ENCODE data around the gene ZKSCAN4. TPM values are rescaled to one million over a fixed set of nuclear protein-coding genes. Genes with fewer than 3 reads are reported as not detected.

Gene ZKSCAN4
- 4.8 and 6.0 TPM in 2 replicates for total RNA-seq

GRCh38 chr6:28252009-28252975 is at the start of gene ZKSCAN4:
Gene ZKSCAN4, minus strand, starts transcription at chr6:28252269. Its CDS starts 289 bp downstream, at chr6:28251980.
- peak; percentile 72 for DNase-seq (ENCODE audit: low spot score)
- Mint-ChIP-seq H3K9me3 (no peaks in the 10 kb centered on the region), H3K36me3 (ENCODE audit: low read depth) (peaks cover 12% of the 10 kb centered on the region), H3K4me1 (ENCODE audit: low read depth) (peaks cover 26% of the 10 kb centered on the region), H3K27me3 (ENCODE audit: insufficient read depth) (peaks cover 3% of the 10 kb centered on the region), H3K27ac (peak within 1 kb of the TSS; percentile 89), H3K4me3 (peak within 1 kb of the TSS; percentile 99)
- intact Hi-C loops (cut with micrococcal nuclease) = loop anchor here (1.0 to 5.0 kb wide), 10 partner anchors 15 to 171 kb away; partner anchors contain the start of genes PGBD1, ZKSCAN3, ZKSCAN8 and ZNF165

- intact Hi-C loops (cut with micrococcal nuclease) = no loop called here
- peaks cover 7% of the 10 kb centered on the region for H3K36me3 Mint-ChIP-seq (ENCODE audit: low read depth)
- no peak for DNase-seq (ENCODE audit: low spot score)
- no peak overlapping the region for H3K4me3 Mint-ChIP-seq
- H3K4me1 Mint-ChIP-seq (ENCODE audit: low read depth) = no peaks in the 10 kb centered on the region
- no peak overlapping the region for H3K27ac Mint-ChIP-seq
- no peaks in the 10 kb centered on the region for H3K27me3 Mint-ChIP-seq (ENCODE audit: insufficient read depth)
- H3K9me3 Mint-ChIP-seq = peaks cover 4% of the 10 kb centered on the region
These were observed 44.5 kb upstream of the ZKSCAN4 start for GRCh38 chr6:28296520-28297060.

- H3K27me3 Mint-ChIP-seq (ENCODE audit: insufficient read depth) = no peaks in the 10 kb centered on the region
- peaks cover 5% of the 10 kb centered on the region for H3K36me3 Mint-ChIP-seq (ENCODE audit: low read depth)
- H3K27ac Mint-ChIP-seq = no peak overlapping the region
- DNase-seq (ENCODE audit: low spot score) = no peak
- intact Hi-C loops (cut with micrococcal nuclease) = no loop called here
- no peaks in the 10 kb centered on the region for H3K4me1 Mint-ChIP-seq (ENCODE audit: low read depth)
- H3K4me3 Mint-ChIP-seq = no peak overlapping the region
- peaks cover 13% of the 10 kb centered on the region for H3K9me3 Mint-ChIP-seq
These were observed 43.3 kb upstream of the ZKSCAN4 start for GRCh38 chr6:28295326-28295725.

- Mint-ChIP-seq H3K27me3 (ENCODE audit: insufficient read depth) (no peaks in the 10 kb centered on the region), H3K4me1 (ENCODE audit: low read depth) (no peaks in the 10 kb centered on the region), H3K4me3 (no peak overlapping the region), H3K36me3 (ENCODE audit: low read depth) (peaks cover 9% of the 10 kb centered on the region), H3K9me3 (peaks cover 14% of the 10 kb centered on the region), H3K27ac (no peak overlapping the region)
- intact Hi-C loops (cut with micrococcal nuclease) = no loop called here
- DNase-seq (ENCODE audit: low spot score) = no peak
These were observed 39.5 kb upstream of the ZKSCAN4 start for GRCh38 chr6:28291573-28291972.

- H3K27me3 Mint-ChIP-seq (ENCODE audit: insufficient read depth) = peaks cover 2% of the 10 kb centered on the region
- H3K36me3 Mint-ChIP-seq (ENCODE audit: low read depth) = peaks cover 7% of the 10 kb centered on the region
- intact Hi-C loops (cut with micrococcal nuclease) = loop anchor here (5.0 kb wide), 1 partner anchor 54 kb away; the partner anchor contains the start of gene ZSCAN31
- no peak overlapping the region for H3K27ac Mint-ChIP-seq
- DNase-seq (ENCODE audit: low spot score) = no peak
- H3K9me3 Mint-ChIP-seq = no peaks in the 10 kb centered on the region
- H3K4me3 Mint-ChIP-seq = no peak overlapping the region
- peaks cover 7% of the 10 kb centered on the region for H3K4me1 Mint-ChIP-seq (ENCODE audit: low read depth)
These were observed 30.9 kb upstream of the ZKSCAN4 start for GRCh38 chr6:28282926-28283325.

- H3K27me3 Mint-ChIP-seq (ENCODE audit: insufficient read depth) = peaks cover 2% of the 10 kb centered on the region
- H3K4me1 Mint-ChIP-seq (ENCODE audit: low read depth) = peaks cover 7% of the 10 kb centered on the region
- H3K36me3 Mint-ChIP-seq (ENCODE audit: low read depth) = peaks cover 15% of the 10 kb centered on the region
- H3K9me3 Mint-ChIP-seq = no peaks in the 10 kb centered on the region
- peak within 1 kb of the TSS; percentile 86 for H3K4me3 Mint-ChIP-seq
- intact Hi-C loops (cut with micrococcal nuclease) = loop anchor here (1.0 to 5.0 kb wide), 2 partner anchors 29 to 56 kb away; partner anchors contain the start of genes ZKSCAN4 and ZSCAN31
- no peak within 1 kb of the TSS for H3K27ac Mint-ChIP-seq
- DNase-seq (ENCODE audit: low spot score) = peak; percentile 36
These were observed 29.4 kb upstream of the ZKSCAN4 start, which contains the start of gene PGBD1 for GRCh38 chr6:28281288-28282064. Gene PGBD1, plus strand, starts transcription at chr6:28281572. Its CDS starts 2,242 bp downstream, at chr6:28283814.

- intact Hi-C loops (cut with micrococcal nuclease) = loop anchor here (1.0 to 5.0 kb wide), 2 partner anchors 28 to 57 kb away; partner anchors contain the start of genes ZKSCAN4 and ZSCAN31
- H3K36me3 Mint-ChIP-seq (ENCODE audit: low read depth) = peaks cover 22% of the 10 kb centered on the region
- H3K27me3 Mint-ChIP-seq (ENCODE audit: insufficient read depth) = peaks cover 2% of the 10 kb centered on the region
- H3K9me3 Mint-ChIP-seq = no peaks in the 10 kb centered on the region
- peak overlapping the region; percentile 86 for H3K4me3 Mint-ChIP-seq
- DNase-seq (ENCODE audit: low spot score) = no peak
- H3K27ac Mint-ChIP-seq = no peak overlapping the region
- peaks cover 7% of the 10 kb centered on the region for H3K4me1 Mint-ChIP-seq (ENCODE audit: low read depth)
These were observed 28.7 kb upstream of the ZKSCAN4 start for GRCh38 chr6:28280595-28281287.

GRCh38 chr6:28277746-28278145 is 25.7 kb upstream of the ZKSCAN4 start:
- peaks cover 16% of the 10 kb centered on the region for H3K4me1 Mint-ChIP-seq (ENCODE audit: low read depth)
- DNase-seq (ENCODE audit: low spot score) = no peak
- H3K9me3 Mint-ChIP-seq = no peaks in the 10 kb centered on the region
- no peak overlapping the region for H3K4me3 Mint-ChIP-seq
- H3K27ac Mint-ChIP-seq = no peak overlapping the region
- intact Hi-C loops (cut with micrococcal nuclease) = no loop called here
- peaks cover 2% of the 10 kb centered on the region for H3K27me3 Mint-ChIP-seq (ENCODE audit: insufficient read depth)
- H3K36me3 Mint-ChIP-seq (ENCODE audit: low read depth) = peaks cover 34% of the 10 kb centered on the region

- H3K9me3 Mint-ChIP-seq = no peaks in the 10 kb centered on the region
- peaks cover 49% of the 10 kb centered on the region for H3K36me3 Mint-ChIP-seq (ENCODE audit: low read depth)
- no peak overlapping the region for H3K27ac Mint-ChIP-seq
- intact Hi-C loops (cut with micrococcal nuclease) = no loop called here
- H3K4me3 Mint-ChIP-seq = no peak overlapping the region
- H3K4me1 Mint-ChIP-seq (ENCODE audit: low read depth) = peaks cover 9% of the 10 kb centered on the region
- no peak for DNase-seq (ENCODE audit: low spot score)
- H3K27me3 Mint-ChIP-seq (ENCODE audit: insufficient read depth) = no peaks in the 10 kb centered on the region
These were observed 22.8 kb upstream of the ZKSCAN4 start for GRCh38 chr6:28274888-28275287.

- intact Hi-C loops (cut with micrococcal nuclease) = loop anchor here (1.0 to 10.0 kb wide), 5 partner anchors 47 to 795 kb away; partner anchors contain the start of genes ZNF184 and ZSCAN16
- Mint-ChIP-seq H3K27ac (no peak overlapping the region), H3K4me1 (ENCODE audit: low read depth) (peaks cover 9% of the 10 kb centered on the region), H3K9me3 (no peaks in the 10 kb centered on the region), H3K27me3 (ENCODE audit: insufficient read depth) (no peaks in the 10 kb centered on the region), H3K36me3 (ENCODE audit: low read depth) (peaks cover 24% of the 10 kb centered on the region), H3K4me3 (no peak overlapping the region)
- no peak for DNase-seq (ENCODE audit: low spot score)
These were observed 17.4 kb upstream of the ZKSCAN4 start for GRCh38 chr6:28269492-28269891.

- H3K36me3 Mint-ChIP-seq (ENCODE audit: low read depth) = peaks cover 16% of the 10 kb centered on the region
These were observed 15.6 kb upstream of the ZKSCAN4 start for GRCh38 chr6:28267695-28268059.

More at GRCh38 chr6:28267695-28268059, 15.6 kb upstream of the ZKSCAN4 start:
- no peak for DNase-seq (ENCODE audit: low spot score)
- intact Hi-C loops (cut with micrococcal nuclease) = loop anchor here (1.0 to 10.0 kb wide), 11 partner anchors 15 to 793 kb away; partner anchors contain the start of genes ZKSCAN3, ZKSCAN4, ZNF184 and ZSCAN12
- H3K9me3 Mint-ChIP-seq = no peaks in the 10 kb centered on the region
- H3K27ac Mint-ChIP-seq = no peak overlapping the region
- no peak overlapping the region for H3K4me3 Mint-ChIP-seq
- H3K4me1 Mint-ChIP-seq (ENCODE audit: low read depth) = peaks cover 9% of the 10 kb centered on the region
- peaks cover 2% of the 10 kb centered on the region for H3K27me3 Mint-ChIP-seq (ENCODE audit: insufficient read depth)
